Measurements from ENCODE around the gene SDHB.

GRCh38 chr1:17060306-17060749, 6.5 kb upstream of the SDHB start:
- no peak for TF ChIP-seq YY1 (IDR thresholded peaks at IDR 0.05; ENCODE audit: insufficient read depth, insufficient read length)
- TF ChIP-seq ZNF274 (IDR thresholded peaks at IDR 0.05; ENCODE audit: low read depth, low read length): no peak
